ENCODE results near the gene CCDC34.
"Not testable (repeated sequence)": the region's sequence is repeated elsewhere in the genome, so short reads cannot be mapped to it uniquely, and the experiment has no call there.

The CCDC34 gene

DNA sequence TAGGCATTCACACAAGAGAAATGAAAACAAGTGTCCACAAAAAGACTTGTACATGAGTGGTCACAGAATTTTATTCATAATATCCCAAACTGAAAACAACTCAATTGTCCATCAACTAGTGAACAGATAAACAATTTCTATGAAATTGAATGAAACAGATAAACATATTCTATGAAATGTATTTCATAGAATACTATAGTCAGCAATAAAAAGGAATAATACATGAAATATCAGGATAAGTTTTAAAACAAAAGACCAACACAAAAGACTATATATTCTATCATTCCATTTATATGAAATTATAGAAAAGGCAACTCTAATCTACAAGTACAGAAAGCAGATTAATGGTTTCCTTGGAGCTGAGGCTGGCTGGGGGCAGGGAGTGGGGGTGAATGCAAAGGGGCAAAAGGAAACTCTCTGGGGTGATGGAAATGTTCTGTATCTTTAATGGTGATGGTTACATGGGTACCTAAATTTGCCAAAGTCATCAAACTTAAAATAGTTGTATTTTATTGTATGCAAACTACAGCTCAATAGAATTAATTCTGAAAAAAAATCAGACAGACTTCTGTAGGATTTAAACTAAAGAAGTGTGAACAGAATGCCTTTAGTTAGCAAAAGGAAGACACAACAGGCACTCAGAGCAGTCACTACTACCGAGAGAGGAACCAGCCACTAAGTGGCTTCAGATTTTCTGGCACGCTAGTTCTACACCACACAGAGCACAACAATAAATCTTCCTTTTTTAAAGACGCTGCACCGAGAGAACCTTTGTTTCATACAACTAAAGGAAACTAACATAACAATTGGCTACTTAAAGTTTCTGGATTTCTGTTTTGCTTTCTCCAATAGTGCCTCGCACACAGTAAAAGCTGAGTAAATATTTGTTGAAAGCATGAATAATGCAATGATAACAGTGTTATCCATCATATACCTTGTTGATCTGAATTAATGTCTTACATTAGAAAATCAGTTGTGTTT lies 15.4 kb downstream of the CCDC34 start:
- no peak for DNase-seq
- intact Hi-C loops (cut with DNase I), result no loop called here

GRCh38 chr11:27339941-27340340 lies 23.1 kb downstream of the CCDC34 start:
- DNase-seq, result no peak
- intact Hi-C loops (cut with DNase I), result no loop called here

DNA sequence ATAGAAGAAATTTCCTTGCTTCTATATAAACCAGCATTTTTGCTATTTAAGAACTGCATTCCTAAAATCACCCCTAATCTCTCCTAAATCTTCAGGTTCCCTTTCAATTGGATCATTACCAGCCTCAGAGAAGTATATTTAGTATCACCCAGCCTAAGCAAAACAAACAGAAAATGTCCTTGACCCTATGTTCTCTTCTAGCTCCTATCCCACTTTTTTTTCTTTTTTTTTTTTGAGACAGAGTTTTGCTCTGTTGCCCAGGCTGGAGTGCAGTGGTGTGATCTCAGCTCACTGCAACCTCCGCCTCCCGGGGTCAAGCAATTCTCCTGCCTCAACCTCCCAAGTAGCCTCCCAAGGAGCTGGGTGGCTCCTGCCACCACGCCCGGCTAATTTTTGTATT lies 28.3 kb downstream of the CCDC34 start:
- intact Hi-C loops (cut with DNase I); DNase-seq: not testable (repeated sequence)

DNA sequence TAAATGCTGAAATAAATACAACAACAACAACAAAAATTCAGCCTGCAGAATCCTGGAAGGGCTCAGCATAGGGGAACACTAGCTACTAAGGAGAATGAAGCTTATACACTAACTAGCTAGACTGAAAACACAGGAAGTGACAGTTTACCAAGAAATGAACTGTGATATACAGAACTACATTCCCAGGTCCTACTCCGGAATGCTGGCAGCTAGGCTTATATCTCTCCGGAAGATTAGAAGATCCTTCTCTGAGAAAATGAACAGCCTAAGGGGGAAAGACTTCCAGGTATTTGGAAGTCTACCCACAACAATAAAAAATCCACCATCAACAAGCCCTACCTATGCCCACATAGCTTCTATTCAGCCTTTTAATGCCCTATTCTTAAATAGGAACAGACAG lies 31.0 kb downstream of the CCDC34 start:
- DNase-seq, result no peak
- intact Hi-C loops (cut with DNase I), result no loop called here

- intact Hi-C loops (cut with DNase I), result no loop called here
- DNase-seq, result no peak
These were observed 32.3 kb downstream of the CCDC34 start for GRCh38 chr11:27330633-27331270.

GRCh38 chr11:27329867-27330632 lies 33.0 kb downstream of the CCDC34 start:
- intact Hi-C loops (cut with DNase I), result no loop called here
- DNase-seq, result no peak

GRCh38 chr11:27328614-27329013 lies 34.4 kb downstream of the CCDC34 start:
- no peak for DNase-seq
- intact Hi-C loops (cut with DNase I), result no loop called here

DNA sequence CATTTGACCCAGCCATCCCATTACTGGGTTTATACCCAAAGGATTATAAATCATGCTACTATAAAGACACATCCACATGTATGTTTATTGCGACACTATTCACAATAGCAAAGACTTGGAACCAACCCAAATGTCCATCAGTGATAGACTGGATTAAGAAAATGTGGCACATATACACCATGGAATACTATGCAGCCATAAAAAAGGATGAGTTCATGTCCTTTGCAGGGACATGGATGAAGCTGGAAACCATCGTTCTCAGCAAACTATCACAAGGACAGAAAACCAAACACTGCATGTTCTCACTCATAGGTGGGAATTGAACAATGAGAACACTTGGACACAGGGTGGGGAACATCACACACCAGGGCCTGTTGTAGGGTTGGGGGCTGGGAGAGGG lies 36.0 kb downstream of the CCDC34 start:
- intact Hi-C loops (cut with DNase I); DNase-seq: not testable (repeated sequence)

GRCh38 chr11:27322196-27322595 lies 40.8 kb downstream of the CCDC34 start:
- intact Hi-C loops (cut with DNase I), result not testable (repeated sequence)

DNA sequence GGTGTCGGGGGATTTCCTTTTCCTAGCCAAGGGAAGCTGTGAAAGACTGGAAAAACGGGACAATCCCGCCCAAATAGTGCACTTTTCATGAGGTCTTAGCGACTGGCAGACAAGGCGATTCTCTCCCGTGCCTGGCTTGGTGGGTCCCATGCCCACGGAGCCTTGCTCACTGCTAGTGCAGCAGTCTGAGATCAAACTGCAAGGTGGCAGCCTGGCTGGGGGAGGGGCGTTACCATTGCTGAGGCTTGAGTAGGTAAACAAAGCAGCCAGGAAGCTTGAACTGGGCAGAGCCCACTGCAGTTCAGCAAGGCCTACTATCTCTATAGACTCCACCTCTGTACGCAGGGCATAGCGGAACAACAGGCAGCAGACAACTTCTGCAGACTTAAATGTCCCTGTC lies 41.7 kb downstream of the CCDC34 start:
- intact Hi-C loops (cut with DNase I); DNase-seq: not testable (repeated sequence)

More at GRCh38 chr11:27322196-27322595, 40.8 kb downstream of the CCDC34 start:
- not testable (repeated sequence) for DNase-seq

- intact Hi-C loops (cut with DNase I), result no loop called here
- DNase-seq, result no peak
These were observed 43.9 kb downstream of the CCDC34 start for GRCh38 chr11:27319072-27319471.

- intact Hi-C loops (cut with DNase I), result no loop called here
These were observed 45.3 kb downstream of the CCDC34 start for GRCh38 chr11:27317751-27318150.

GRCh38 chr11:27315836-27316235 lies 47.2 kb downstream of the CCDC34 start:
- intact Hi-C loops (cut with DNase I), result no loop called here
- no peak for DNase-seq

More at GRCh38 chr11:27317751-27318150, 45.3 kb downstream of the CCDC34 start:
- no peak for DNase-seq

DNA sequence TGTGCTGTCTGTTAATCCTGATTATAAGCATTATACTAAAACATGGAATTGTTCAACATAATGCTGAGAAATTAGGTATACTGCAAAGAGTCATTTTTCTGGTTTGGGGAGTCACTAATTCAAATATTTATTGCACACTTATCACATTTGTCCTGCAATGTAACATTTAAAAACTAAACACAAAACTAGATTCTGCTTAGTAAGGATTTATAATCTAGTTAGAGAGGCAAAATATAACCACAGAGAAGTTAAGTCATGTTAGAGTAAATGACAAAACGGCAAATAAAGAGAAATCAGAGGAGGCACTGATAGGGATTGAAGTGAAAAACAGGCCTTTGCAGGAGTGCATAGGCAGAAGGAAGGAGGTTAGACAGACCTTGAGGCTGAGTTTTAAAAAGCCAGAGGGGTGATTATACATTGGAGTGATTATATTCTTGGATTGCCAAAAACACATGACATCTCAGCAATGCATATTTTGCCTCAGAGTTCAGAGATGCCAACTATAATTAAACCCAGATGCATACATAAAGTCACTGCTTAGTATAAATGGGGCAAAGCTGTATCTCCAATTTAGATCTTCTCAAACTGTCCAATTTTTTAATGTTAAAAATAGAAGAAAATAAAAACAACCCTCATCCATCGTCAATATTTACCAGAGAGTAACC lies 49.7 kb downstream of the CCDC34 start:
- DNase-seq, result no peak
- intact Hi-C loops (cut with DNase I), result no loop called here

DNA sequence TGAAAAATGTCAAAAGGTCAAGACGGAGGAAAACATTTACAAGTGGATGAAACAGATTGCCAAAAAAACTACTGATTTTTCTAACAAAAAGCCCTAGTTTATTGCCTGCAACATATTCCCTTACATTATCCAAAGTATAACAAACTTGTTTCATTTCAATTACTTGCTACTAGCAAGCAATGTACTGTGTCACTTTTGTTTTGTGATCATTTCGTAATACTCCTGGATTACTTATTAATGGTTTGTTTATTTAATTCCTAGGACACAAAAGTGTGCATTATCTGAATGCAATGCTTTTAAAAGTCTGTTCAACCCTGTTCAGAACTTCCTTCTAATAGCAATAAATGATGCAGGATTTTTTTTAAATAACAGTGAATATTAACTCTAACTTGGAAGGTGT lies 50.9 kb downstream of the CCDC34 start:
- intact Hi-C loops (cut with DNase I), result no loop called here
- DNase-seq, result no peak

GRCh38 chr11:27310707-27311106 lies 52.3 kb downstream of the CCDC34 start:
- no peak for DNase-seq
- intact Hi-C loops (cut with DNase I), result no loop called here

- DNase-seq, result no peak
- intact Hi-C loops (cut with DNase I), result no loop called here
These were observed 52.8 kb downstream of the CCDC34 start for GRCh38 chr11:27310182-27310581.

DNA sequence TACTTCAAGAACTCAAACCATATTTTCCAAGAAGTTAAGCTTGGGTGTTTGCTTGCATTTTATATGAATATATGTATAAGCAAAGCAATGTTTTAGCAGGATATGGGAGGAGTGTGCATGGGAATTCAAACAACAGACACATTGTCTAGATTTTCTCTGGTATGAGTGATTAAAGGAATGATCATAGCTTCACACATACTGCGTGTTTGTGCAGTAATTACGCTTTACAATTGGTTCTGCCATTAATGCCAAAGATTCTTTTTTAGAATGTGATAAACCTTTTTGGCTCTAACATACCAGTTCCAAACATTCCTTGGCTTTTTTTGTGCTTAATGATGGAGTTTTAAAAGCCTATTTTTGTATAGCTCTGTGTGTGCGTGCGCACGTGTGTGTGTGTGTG lies 54.0 kb downstream of the CCDC34 start:
- no peak for DNase-seq
- intact Hi-C loops (cut with DNase I), result no loop called here

GRCh38 chr11:27307232-27307631 lies 55.8 kb downstream of the CCDC34 start:
- DNase-seq, result no peak
- intact Hi-C loops (cut with DNase I), result no loop called here

Data from head of caudate nucleus (tissue), 42 donors.